ENCODE measurements around the gene ZNF678.

GRCh38 chr1:227542153-227543120 is 20.9 kb upstream of the ZNF678 start:
- TF ChIP-seq CTCF (IDR thresholded peaks at IDR 0.05) (peak; percentile 79 to 97 (median 94)), POLR2A (IDR thresholded peaks at IDR 0.05) (peak; percentile 12 to 40)
